Activated CD4-positive, alpha-beta T cell treated with anti-CD3 and anti-CD28 coated beads, Interleukin-2, amount 50 U/mL, for 4 hours (primary cell): ENCODE measurements around the gene PLD5.
"Not testable (repeated sequence)": the region's sequence is repeated elsewhere in the genome, so short reads cannot be mapped to it uniquely, and the experiment has no call there.

Experiments used
- DNase-seq, 2 experiments: peaks; one replicate each; pipeline ENCODE4 v3.0.0-alpha.2; 2020

Gene PLD5

GRCh38 chr1:242206994-242207393 lies 317.5 kb downstream of the PLD5 start:
- DNase-seq = no peak

GRCh38 chr1:242205622-242206489 lies 318.6 kb downstream of the PLD5 start:
- no peak for DNase-seq

GRCh38 chr1:242203262-242203661 lies 321.2 kb downstream of the PLD5 start:
- no peak for DNase-seq

- DNase-seq = no peak
These were observed 323.4 kb downstream of the PLD5 start for GRCh38 chr1:242201090-242201489.

GRCh38 chr1:242199776-242200458 lies 324.6 kb downstream of the PLD5 start:
- DNase-seq = no peak

GRCh38 chr1:242197907-242198820 lies 326.3 kb downstream of the PLD5 start:
- no peak for DNase-seq

GRCh38 chr1:242196914-242197313 lies 327.6 kb downstream of the PLD5 start:
- DNase-seq = no peak

GRCh38 chr1:242196101-242196500 lies 328.4 kb downstream of the PLD5 start:
- no peak for DNase-seq

GRCh38 chr1:242189591-242189990 lies 334.9 kb downstream of the PLD5 start:
- no peak for DNase-seq

GRCh38 chr1:242187816-242188215 lies 336.7 kb downstream of the PLD5 start:
- no peak for DNase-seq

- no peak for DNase-seq
These were observed 337.3 kb downstream of the PLD5 start for GRCh38 chr1:242187171-242187570.

- DNase-seq = no peak
These were observed 338.8 kb downstream of the PLD5 start for GRCh38 chr1:242185731-242186130.

GRCh38 chr1:242184955-242185354 lies 339.5 kb downstream of the PLD5 start:
- no peak for DNase-seq

GRCh38 chr1:242179767-242180166 lies 344.7 kb downstream of the PLD5 start:
- not testable (repeated sequence) for DNase-seq

GRCh38 chr1:242178924-242179708 lies 345.4 kb downstream of the PLD5 start:
- no peak for DNase-seq

- no peak for DNase-seq
These were observed 346.1 kb downstream of the PLD5 start for GRCh38 chr1:242178436-242178835.

GRCh38 chr1:242162140-242162539 lies 362.4 kb downstream of the PLD5 start:
- DNase-seq = no peak

GRCh38 chr1:242147096-242147976 lies 377.2 kb downstream of the PLD5 start:
- no peak for DNase-seq

- no peak for DNase-seq
These were observed 377.8 kb downstream of the PLD5 start for GRCh38 chr1:242146652-242147051.

GRCh38 chr1:242140836-242141235 lies 383.7 kb downstream of the PLD5 start:
- no peak for DNase-seq

- DNase-seq = no peak
These were observed 384.5 kb downstream of the PLD5 start for GRCh38 chr1:242139986-242140385.
